ENCODE data around the gene ABLIM1. TPM values are rescaled to one million over a fixed set of nuclear protein-coding genes. Genes with fewer than 3 reads are reported as not detected.

Gene ABLIM1
- total RNA-seq, 3 donors from 2014 or later: 89.0 to 216 (median 131) TPM

DNA sequence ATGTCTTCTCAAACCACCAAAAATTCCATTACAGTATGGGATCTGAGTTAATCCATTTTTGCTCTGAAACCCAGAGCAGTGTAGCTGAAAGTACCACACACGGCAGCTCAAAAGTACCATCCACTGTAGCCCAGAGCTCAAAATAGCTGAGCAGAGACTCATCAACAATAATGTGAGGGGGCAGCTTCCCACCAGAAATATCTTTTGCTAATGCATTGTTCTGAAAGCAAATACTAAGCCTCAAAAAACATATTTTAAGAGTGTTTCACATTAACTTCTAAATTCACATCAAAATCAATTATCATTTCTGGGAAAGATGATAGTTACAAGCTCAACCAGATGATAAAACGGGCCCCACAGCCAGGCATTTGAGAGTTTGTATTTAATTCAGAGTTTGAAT lies 73.7 kb downstream of the ABLIM1 start:
- H3K27ac ChIP-seq: no peak overlapping the region
- DNase-seq (ENCODE audit: low spot score in 2 of 2): no peak
- H3K9me3 ChIP-seq: no peaks in the 10 kb centered on the region
- no peak overlapping the region for H3K4me3 ChIP-seq
- H3K27me3 ChIP-seq: no peaks in the 10 kb centered on the region
- H3K4me1 ChIP-seq: no peaks in the 10 kb centered on the region
- no peaks in the 10 kb centered on the region for H3K36me3 ChIP-seq
- intact Hi-C loops (cut with DNase I; ENCODE audit: low total_unique reads): no loop called here
- TF ChIP-seq, protein P1, sequence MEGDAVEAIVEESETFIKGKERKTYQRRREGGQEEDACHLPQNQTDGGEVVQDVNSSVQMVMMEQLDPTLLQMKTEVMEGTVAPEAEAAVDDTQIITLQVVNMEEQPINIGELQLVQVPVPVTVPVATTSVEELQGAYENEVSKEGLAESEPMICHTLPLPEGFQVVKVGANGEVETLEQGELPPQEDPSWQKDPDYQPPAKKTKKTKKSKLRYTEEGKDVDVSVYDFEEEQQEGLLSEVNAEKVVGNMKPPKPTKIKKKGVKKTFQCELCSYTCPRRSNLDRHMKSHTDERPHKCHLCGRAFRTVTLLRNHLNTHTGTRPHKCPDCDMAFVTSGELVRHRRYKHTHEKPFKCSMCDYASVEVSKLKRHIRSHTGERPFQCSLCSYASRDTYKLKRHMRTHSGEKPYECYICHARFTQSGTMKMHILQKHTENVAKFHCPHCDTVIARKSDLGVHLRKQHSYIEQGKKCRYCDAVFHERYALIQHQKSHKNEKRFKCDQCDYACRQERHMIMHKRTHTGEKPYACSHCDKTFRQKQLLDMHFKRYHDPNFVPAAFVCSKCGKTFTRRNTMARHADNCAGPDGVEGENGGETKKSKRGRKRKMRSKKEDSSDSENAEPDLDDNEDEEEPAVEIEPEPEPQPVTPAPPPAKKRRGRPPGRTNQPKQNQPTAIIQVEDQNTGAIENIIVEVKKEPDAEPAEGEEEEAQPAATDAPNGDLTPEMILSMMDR (IDR thresholded peaks at IDR 0.05): no peak
- TF ChIP-seq POLR2A (IDR thresholded peaks at IDR 0.05) (no peak), POLR2AphosphoS5 (IDR thresholded peaks at IDR 0.05) (no peak)

- DNase-seq (ENCODE audit: low spot score in 2 of 2): no peak
- Histone ChIP-seq H3K9me3 (no peaks in the 10 kb centered on the region), H3K4me1 (peaks cover 0 to 9% of the 10 kb centered on the region in 2 donors), H3K4me3 (no peak overlapping the region), H3K27ac (no peak overlapping the region), H3K27me3 (no peaks in the 10 kb centered on the region), H3K36me3 (no peaks in the 10 kb centered on the region)
- no peak for TF ChIP-seq POLR2A (IDR thresholded peaks at IDR 0.05)
- TF ChIP-seq POLR2AphosphoS5 (IDR thresholded peaks at IDR 0.05): no peak
- TF ChIP-seq, protein P1 (IDR thresholded peaks at IDR 0.05): no peak
- intact Hi-C loops (cut with DNase I; ENCODE audit: low total_unique reads): no loop called here
Measured at GRCh38 chr10:114581071-114581470, 77.0 kb downstream of the ABLIM1 start.

DNA sequence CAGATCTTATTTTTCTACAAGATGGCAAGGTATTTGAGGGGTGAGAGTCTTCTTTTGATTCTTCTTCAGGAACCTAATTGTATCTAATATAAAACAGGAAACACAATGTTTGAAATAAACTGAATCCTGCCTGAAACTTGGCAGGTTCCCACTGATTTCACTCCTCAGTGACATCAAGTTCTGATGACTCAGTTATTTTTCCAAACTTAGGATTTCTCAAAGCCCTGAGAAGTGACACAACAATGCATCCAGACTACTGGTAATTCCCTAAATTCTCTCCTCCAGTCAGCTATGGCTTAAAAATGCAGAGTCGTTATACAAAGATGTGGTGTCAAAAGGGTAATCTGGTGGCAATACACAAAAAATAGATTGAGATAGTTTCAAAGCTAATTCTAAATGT lies 80.9 kb downstream of the ABLIM1 start:
- H3K4me1 ChIP-seq: peaks cover 0 to 9% of the 10 kb centered on the region in 2 donors
- no peaks in the 10 kb centered on the region for H3K36me3 ChIP-seq
- TF ChIP-seq POLR2AphosphoS5 (IDR thresholded peaks at IDR 0.05) (no peak), POLR2A (IDR thresholded peaks at IDR 0.05) (no peak)
- TF ChIP-seq, protein P1 (IDR thresholded peaks at IDR 0.05): no peak
- H3K9me3 ChIP-seq: no peaks in the 10 kb centered on the region
- H3K4me3 ChIP-seq: no peak overlapping the region
- H3K27ac ChIP-seq: peak overlapping the region; percentile 74 to 89
- intact Hi-C loops (cut with DNase I; ENCODE audit: low total_unique reads): no loop called here
- H3K27me3 ChIP-seq: no peaks in the 10 kb centered on the region
- DNase-seq (ENCODE audit: low spot score in 2 of 2): no peak

DNA sequence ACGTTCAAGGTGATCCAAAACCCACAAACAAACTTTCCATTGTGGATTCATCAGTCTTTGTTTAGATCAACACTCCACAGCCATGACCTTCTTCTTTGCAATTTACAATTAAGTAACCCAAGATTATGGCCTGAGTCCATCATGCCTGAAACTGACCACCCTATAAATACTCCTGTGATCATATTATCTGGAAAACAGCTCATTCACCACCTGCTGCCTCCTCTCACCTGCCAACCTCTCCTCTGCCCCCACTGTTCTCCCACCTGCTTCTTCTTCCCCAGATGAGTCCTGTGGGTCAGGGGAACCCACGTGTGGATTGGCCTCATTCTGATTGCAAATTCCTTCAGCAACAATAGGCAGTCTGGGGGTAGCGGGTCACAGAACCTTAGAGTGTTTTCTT lies 81.4 kb downstream of the ABLIM1 start:
- TF ChIP-seq, protein P1 (IDR thresholded peaks at IDR 0.05): no peak
- TF ChIP-seq POLR2AphosphoS5 (IDR thresholded peaks at IDR 0.05) (no peak), POLR2A (IDR thresholded peaks at IDR 0.05) (no peak)
- intact Hi-C loops (cut with DNase I; ENCODE audit: low total_unique reads): no loop called here
- Histone ChIP-seq H3K36me3 (no peaks in the 10 kb centered on the region), H3K9me3 (no peaks in the 10 kb centered on the region), H3K27ac (peak overlapping the region; percentile 74 to 89), H3K27me3 (no peaks in the 10 kb centered on the region), H3K4me3 (no peak overlapping the region), H3K4me1 (peaks cover 0 to 9% of the 10 kb centered on the region in 2 donors)
- DNase-seq (ENCODE audit: low spot score in 2 of 2): no peak

DNA sequence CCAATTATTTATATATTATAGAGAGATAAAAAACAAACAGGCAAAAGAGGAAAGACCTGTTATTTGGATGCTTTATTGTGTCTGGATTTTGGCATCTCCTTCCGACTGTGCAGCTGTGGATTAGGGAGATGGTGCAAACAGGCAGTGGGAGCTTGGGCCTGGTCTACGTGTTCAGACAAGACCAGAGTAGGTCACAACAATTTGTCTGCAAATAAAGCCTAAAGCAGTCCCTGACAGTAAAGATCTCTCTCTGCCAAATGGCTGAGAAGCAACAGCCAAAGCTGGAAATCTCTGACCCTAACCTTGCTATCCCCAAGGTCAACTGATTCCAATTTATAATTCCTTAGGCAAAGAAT lies 82.0 kb downstream of the ABLIM1 start:
- H3K36me3 ChIP-seq: no peaks in the 10 kb centered on the region
- H3K27ac ChIP-seq: peak overlapping the region; percentile 74 to 89
- intact Hi-C loops (cut with DNase I; ENCODE audit: low total_unique reads): no loop called here
- H3K4me1 ChIP-seq: peaks cover 0 to 9% of the 10 kb centered on the region in 2 donors
- H3K9me3 ChIP-seq: no peaks in the 10 kb centered on the region
- TF ChIP-seq, protein P1 (IDR thresholded peaks at IDR 0.05): no peak
- TF ChIP-seq POLR2A (IDR thresholded peaks at IDR 0.05) (no peak), POLR2AphosphoS5 (IDR thresholded peaks at IDR 0.05) (no peak)
- DNase-seq (ENCODE audit: low spot score in 2 of 2): peak in 1 of 2 donors; percentile 60
- no peaks in the 10 kb centered on the region for H3K27me3 ChIP-seq
- H3K4me3 ChIP-seq: no peak overlapping the region
